Suprapubic skin (tissue), 4 donors: ENCODE results near the gene PTPRJ. TPM values are rescaled to one million over a fixed set of nuclear protein-coding genes. Genes with fewer than 3 reads are reported as not detected.

Experiments
- DNase-seq, 2 donors: peaks; one replicate each; pipeline ENCODE4 v3.0.0-alpha.2; 2019; ENCODE audit warnings: low spot score in 2 of 2
- H3K27ac ChIP-seq: fragments of 200-600 bp; sonication (generic); one replicate; pipeline ENCODE4 v1.5.1; 2019
- H3K27me3 ChIP-seq: fragments of 200-600 bp; sonication (generic); one replicate; pipeline ENCODE4 v1.5.1; 2019
- H3K36me3 ChIP-seq: fragments of 200-600 bp; sonication (generic); one replicate; pipeline ENCODE4 v1.5.1; 2019
- H3K4me1 ChIP-seq: fragments of 200-600 bp; sonication (generic); one replicate; pipeline ENCODE4 v1.5.1; 2019
- H3K4me3 ChIP-seq: fragments of 200-600 bp; sonication (generic); one replicate; pipeline ENCODE4 v1.5.1; 2019; ENCODE audit warnings: mild to moderate bottlenecking
- H3K9me3 ChIP-seq: fragments of 200-600 bp; sonication (generic); one replicate; pipeline ENCODE4 v1.5.1; 2019
- EP300 ChIP-seq: sonication (generic); formaldehyde crosslinking; IDR thresholded peaks from one replicate; pipeline ENCODE4 v1.6.1; 2017; ENCODE audit warnings: antibody characterized with exemption
- POLR2A ChIP-seq, 2 donors: fragments of 450-650 bp; IDR thresholded peaks; one replicate each; pipeline ENCODE4 v1.6.1; 2017; ENCODE audit warnings: antibody characterized with exemption in 2 of 2, mild to moderate bottlenecking in 2 of 2, moderate library complexity in 2 of 2
- POLR2AphosphoS5 ChIP-seq, 3 donors: sonication (generic); formaldehyde crosslinking; IDR thresholded peaks; one replicate each; pipeline ENCODE4 v1.6.1; 2017; ENCODE audit warnings: antibody characterized with exemption in 3 of 3
- WGBS: methylation state at CpG from one replicate; pipeline ENCODE4 v1.1.5; 2018; 5-methylcytosine and 5-hydroxymethylcytosine counted together
- total RNA-seq, 4 donors: library from RNA; depleted of rRNA; stranded (reverse); fragments of >200 nt; gene quantifications; one replicate each; pipeline ENCODE4 v1.1.0, GENCODE V29; 2016
- TF ChIP-seq, protein P1 (sequence below), 2 donors: fragments of 200-600 bp in 1 of 2; fragments of 450-650 bp in 1 of 2; sonication (generic) in 1 of 2; IDR thresholded peaks; one replicate each; pipeline ENCODE4 v1.5.1; 2016 to 2019; ENCODE audit warnings: antibody characterized with exemption in 2 of 2, mild to moderate bottlenecking in 1 of 2, moderate library complexity in 1 of 2

PTPRJ gene
- total RNA-seq, 4 donors from 2014 or later = 4.0 to 15.5 (median 13.1) TPM

DNA sequence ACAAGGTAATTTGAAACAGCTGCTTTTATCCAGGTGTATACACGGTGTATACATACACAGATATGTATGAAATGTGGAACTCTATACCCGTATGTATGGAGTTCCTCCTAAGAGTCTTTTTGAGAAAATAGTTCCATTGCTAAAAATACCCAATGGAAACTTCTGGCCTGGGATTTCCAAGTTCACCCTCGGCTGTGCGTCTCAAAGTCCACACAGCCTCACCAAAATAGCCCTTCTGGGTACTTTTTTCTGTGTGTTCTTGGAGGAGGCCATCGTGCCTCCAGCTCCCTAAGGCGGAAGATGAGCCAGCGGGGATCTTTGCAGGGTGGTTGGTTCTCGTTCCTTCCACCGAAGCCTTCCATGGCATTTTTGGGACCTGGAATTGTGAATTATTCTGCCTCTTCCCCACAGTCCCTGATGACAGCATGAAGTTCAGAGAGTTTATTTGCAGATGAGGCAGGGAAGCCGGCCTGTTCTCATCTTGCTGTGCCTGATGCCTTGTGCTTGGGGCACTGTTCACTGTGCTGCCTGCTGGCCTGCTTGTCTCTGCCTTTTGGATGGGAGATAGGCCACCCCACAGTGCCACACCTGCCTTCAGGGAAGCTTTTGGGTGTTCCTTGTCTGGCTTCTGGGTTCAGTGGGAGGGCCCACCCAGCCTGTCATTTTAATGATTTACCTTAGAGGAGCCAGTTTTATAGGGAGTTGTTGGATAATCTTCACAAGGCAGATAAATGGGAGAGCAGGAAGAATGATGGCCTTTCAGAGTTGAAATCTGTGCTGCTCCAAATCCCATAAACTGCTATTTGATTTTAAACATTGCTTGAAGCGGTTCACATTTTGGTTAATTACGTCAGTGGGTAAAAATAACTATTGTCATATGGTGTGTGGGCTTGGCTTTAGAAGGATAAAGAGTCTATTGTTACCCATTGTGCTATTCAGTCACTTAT lies 123.5 kb downstream of the PTPRJ start:
- Histone ChIP-seq H3K27ac (peak overlapping the region; percentile 64), H3K9me3 (no peaks in the 10 kb centered on the region), H3K4me3 (no peak overlapping the region), H3K27me3 (no peaks in the 10 kb centered on the region), H3K4me1 (peaks cover 38% of the 10 kb centered on the region), H3K36me3 (no peaks in the 10 kb centered on the region)
- TF ChIP-seq POLR2A (IDR thresholded peaks at IDR 0.05) = no peak
- TF ChIP-seq EP300 = no peak
- TF ChIP-seq POLR2AphosphoS5 (IDR thresholded peaks at IDR 0.05) = no peak
- no peak for DNase-seq
- WGBS = 57% methylated on average over 12 of the region's 12 CpGs

GRCh38 chr11:48104568-48104924 lies 124.2 kb downstream of the PTPRJ start:
- H3K4me1 ChIP-seq = peaks cover 45% of the 10 kb centered on the region
- peak overlapping the region; percentile 36 for H3K27ac ChIP-seq
- no peak for DNase-seq
- no peaks in the 10 kb centered on the region for H3K9me3 ChIP-seq
- TF ChIP-seq, protein P1, sequence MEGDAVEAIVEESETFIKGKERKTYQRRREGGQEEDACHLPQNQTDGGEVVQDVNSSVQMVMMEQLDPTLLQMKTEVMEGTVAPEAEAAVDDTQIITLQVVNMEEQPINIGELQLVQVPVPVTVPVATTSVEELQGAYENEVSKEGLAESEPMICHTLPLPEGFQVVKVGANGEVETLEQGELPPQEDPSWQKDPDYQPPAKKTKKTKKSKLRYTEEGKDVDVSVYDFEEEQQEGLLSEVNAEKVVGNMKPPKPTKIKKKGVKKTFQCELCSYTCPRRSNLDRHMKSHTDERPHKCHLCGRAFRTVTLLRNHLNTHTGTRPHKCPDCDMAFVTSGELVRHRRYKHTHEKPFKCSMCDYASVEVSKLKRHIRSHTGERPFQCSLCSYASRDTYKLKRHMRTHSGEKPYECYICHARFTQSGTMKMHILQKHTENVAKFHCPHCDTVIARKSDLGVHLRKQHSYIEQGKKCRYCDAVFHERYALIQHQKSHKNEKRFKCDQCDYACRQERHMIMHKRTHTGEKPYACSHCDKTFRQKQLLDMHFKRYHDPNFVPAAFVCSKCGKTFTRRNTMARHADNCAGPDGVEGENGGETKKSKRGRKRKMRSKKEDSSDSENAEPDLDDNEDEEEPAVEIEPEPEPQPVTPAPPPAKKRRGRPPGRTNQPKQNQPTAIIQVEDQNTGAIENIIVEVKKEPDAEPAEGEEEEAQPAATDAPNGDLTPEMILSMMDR (IDR thresholded peaks at IDR 0.05) = no peak
- TF ChIP-seq POLR2AphosphoS5 (IDR thresholded peaks at IDR 0.05) (no peak), EP300 (no peak), POLR2A (IDR thresholded peaks at IDR 0.05) (no peak)
- H3K27me3 ChIP-seq = no peaks in the 10 kb centered on the region
- no peak overlapping the region for H3K4me3 ChIP-seq
- WGBS = 65% methylated on average over 2 of the region's 3 CpGs
- no peaks in the 10 kb centered on the region for H3K36me3 ChIP-seq

GRCh38 chr11:48105096-48105990 lies 125.0 kb downstream of the PTPRJ start:
- WGBS = 96% methylated on average over 7 of the region's 10 CpGs

DNA sequence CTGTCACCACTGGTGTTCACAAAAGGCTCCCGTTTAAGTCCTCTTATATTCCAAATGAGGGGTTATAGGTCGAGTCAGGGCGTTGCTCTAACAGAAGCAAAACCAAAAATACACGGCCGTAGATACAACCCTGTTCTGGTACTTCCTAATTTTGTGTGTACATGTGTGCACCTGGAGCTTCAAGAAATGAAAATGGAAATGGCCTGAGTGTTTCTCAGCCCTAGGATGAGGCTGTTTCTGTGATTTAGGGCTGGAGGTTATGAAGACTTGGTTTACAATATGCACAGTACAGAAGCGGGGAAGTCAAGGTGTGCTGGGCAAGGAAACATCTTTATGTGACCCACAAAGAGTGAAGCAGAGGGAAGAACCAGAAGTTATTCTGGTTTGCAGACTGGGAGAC lies 125.8 kb downstream of the PTPRJ start:
- no peak overlapping the region for H3K27ac ChIP-seq
- H3K4me3 ChIP-seq = no peak overlapping the region
- TF ChIP-seq POLR2AphosphoS5 (IDR thresholded peaks at IDR 0.05) (no peak), POLR2A (IDR thresholded peaks at IDR 0.05) (no peak)
- TF ChIP-seq, protein P1 (IDR thresholded peaks at IDR 0.05) = no peak
- WGBS = 90% methylated on average over 6 of the region's 6 CpGs
- no peaks in the 10 kb centered on the region for H3K36me3 ChIP-seq
- no peaks in the 10 kb centered on the region for H3K27me3 ChIP-seq
- H3K9me3 ChIP-seq = no peaks in the 10 kb centered on the region
- H3K4me1 ChIP-seq = peaks cover 52% of the 10 kb centered on the region
- no peak for DNase-seq

More at GRCh38 chr11:48105096-48105990, 125.0 kb downstream of the PTPRJ start:
- DNase-seq = peak in 1 of 2 donors; percentile 38
- Histone ChIP-seq H3K27ac (peak overlapping the region; percentile 36), H3K4me3 (no peak overlapping the region), H3K9me3 (no peaks in the 10 kb centered on the region), H3K36me3 (no peaks in the 10 kb centered on the region), H3K4me1 (peaks cover 52% of the 10 kb centered on the region), H3K27me3 (no peaks in the 10 kb centered on the region)
- TF ChIP-seq, protein P1 (IDR thresholded peaks at IDR 0.05) = no peak
- TF ChIP-seq POLR2AphosphoS5 (IDR thresholded peaks at IDR 0.05) (no peak), EP300 (no peak), POLR2A (IDR thresholded peaks at IDR 0.05) (no peak)

GRCh38 chr11:48107188-48107704 lies 126.9 kb downstream of the PTPRJ start:
- Histone ChIP-seq H3K4me1 (peaks cover 42% of the 10 kb centered on the region), H3K36me3 (no peaks in the 10 kb centered on the region), H3K27me3 (no peaks in the 10 kb centered on the region), H3K9me3 (no peaks in the 10 kb centered on the region), H3K27ac (peak overlapping the region; percentile 5), H3K4me3 (no peak overlapping the region)
- DNase-seq = no peak
- 79% methylated on average over 7 of the region's 7 CpGs for WGBS
- TF ChIP-seq EP300 = no peak
- TF ChIP-seq POLR2AphosphoS5 (IDR thresholded peaks at IDR 0.05) = no peak
- TF ChIP-seq, protein P1 (IDR thresholded peaks at IDR 0.05) = no peak
- no peak for TF ChIP-seq POLR2A (IDR thresholded peaks at IDR 0.05)
